H1 (cell line): ENCODE data around the gene GID8. TPM values are rescaled to one million over a fixed set of nuclear protein-coding genes. Genes with fewer than 3 reads are reported as not detected.

Experiments used
- CTCF ChIA-PET: fragments of 300-600 bp; sonication (Branson Sonifier 250); formaldehyde crosslinking; loops from one replicate; lab custom pipeline; 2021; ENCODE audit not compliant: partially characterized antibody; lab: Charles Lee
- POLR2A ChIA-PET: fragments of 300-600 bp; sonication (Branson Sonifier 250); formaldehyde crosslinking; loops from one replicate; lab custom pipeline; 2021; ENCODE audit warnings: inconsistent platforms; ENCODE audit not compliant: partially characterized antibody; lab: Charles Lee
- DNase-seq, 2 experiments: peaks; one replicate each; pipeline versions ENCODE4 v3.0.0 to v3.0.0-alpha.2; 2010 to 2022; ENCODE audit warnings: low spot score in 2 of 2, low read depth in 1 of 2, mixed read lengths in 1 of 2
- FAIRE-seq: peaks from 2 replicates; lab custom pipeline; 2011; peaks lifted over from hg19 to GRCh38; lab: Jason Lieb, UNC
- H2AFZ ChIP-seq: 2 replicates; pipeline ENCODE4 v1.8.1; 2012; ENCODE audit warnings: low read length, inconsistent platforms
- H2AK5ac ChIP-seq: 2 replicates; pipeline ENCODE4 v1.6.1; 2013; ENCODE audit warnings: low read depth, low read length
- H2BK120ac ChIP-seq: replicated peaks from 2 replicates; pipeline ENCODE3; 2013; ENCODE audit warnings: low read depth, low read length, inconsistent platforms
- H2BK12ac ChIP-seq: 2 replicates; pipeline ENCODE4 v1.6.1; 2013; ENCODE audit warnings: low read depth, low read length
- H2BK15ac ChIP-seq: 2 replicates; pipeline ENCODE4 v1.6.1; 2013; ENCODE audit warnings: low read length
- H2BK20ac ChIP-seq: 2 replicates; pipeline ENCODE4 v1.6.1; 2013; ENCODE audit warnings: low read length
- H2BK5ac ChIP-seq: 2 replicates; pipeline ENCODE4 v1.6.1; 2013; ENCODE audit warnings: low read depth, low read length
- H3K14ac ChIP-seq: 2 replicates; pipeline ENCODE4 v1.6.1; 2013; ENCODE audit warnings: inconsistent platforms; ENCODE audit not compliant: insufficient read length
- H3K18ac ChIP-seq: 2 replicates; pipeline ENCODE4 v1.6.1; 2013; ENCODE audit warnings: low read length; ENCODE audit errors: extremely low read depth
- H3K23ac ChIP-seq: 2 replicates; pipeline ENCODE4 v1.6.1; 2013; ENCODE audit warnings: inconsistent platforms; ENCODE audit not compliant: insufficient read length
- H3K23me2 ChIP-seq: 2 replicates; pipeline ENCODE4 v1.6.1; 2013; ENCODE audit warnings: low read depth, low read length
- H3K27ac ChIP-seq: 2 replicates; pipeline ENCODE4 v1.6.1; 2011; ENCODE audit warnings: low read depth, low read length, inconsistent platforms
- H3K27me3 ChIP-seq, 4 experiments: replicated peaks in 1 of 4; 1 replicate in 1 of 4; 2 replicates in 3 of 4; pipeline versions ENCODE4 v1.6.1 to v1.8.1; 2011 to 2013; ENCODE audit warnings: low read length in 3 of 4, mild to moderate bottlenecking in 3 of 4, inconsistent platforms in 2 of 4, mixed read lengths in 2 of 4, moderate library complexity in 1 of 4; ENCODE audit not compliant: control insufficient read depth in 3 of 4, insufficient read depth in 3 of 4; ENCODE audit errors: extremely low read depth in 1 of 4
- H3K36me3 ChIP-seq, 4 experiments: 2 replicates each; pipeline versions ENCODE4 v1.6.1 to v1.8.1; 2011 to 2013; ENCODE audit warnings: mild to moderate bottlenecking in 4 of 4, low read length in 3 of 4, moderate library complexity in 2 of 4, control low read depth in 1 of 4, inconsistent platforms in 1 of 4; ENCODE audit not compliant: insufficient read depth in 4 of 4, control insufficient read depth in 2 of 4
- H3K4ac ChIP-seq: replicated peaks from 2 replicates; pipeline ENCODE3; 2013; ENCODE audit warnings: low read length, low read depth, mixed read lengths, inconsistent platforms; ENCODE audit not compliant: insufficient read length
- H3K4me1 ChIP-seq, 4 experiments: replicated peaks in 1 of 4; 1 replicate in 1 of 4; 2 replicates in 3 of 4; pipeline versions ENCODE4 v1.6.1 to v1.8.1; 2011 to 2013; ENCODE audit warnings: low read length in 3 of 4, inconsistent platforms in 2 of 4, mixed read lengths in 1 of 4; ENCODE audit not compliant: insufficient read depth in 4 of 4, control insufficient read depth in 3 of 4
- H3K4me2 ChIP-seq, 2 experiments: 2 replicates each; pipeline versions ENCODE4 v1.6.1 to v1.8.1; 2011 to 2013; ENCODE audit warnings: low read depth in 2 of 2, low read length in 2 of 2, control low read depth in 1 of 2, inconsistent platforms in 1 of 2, mild to moderate bottlenecking in 1 of 2; ENCODE audit not compliant: insufficient read depth in 1 of 2
- H3K4me3 ChIP-seq, 4 experiments: fragments of 200-600, 300-600 bp in 1 of 4; sonication (generic), shearing (Covaris generic), sonication (Bioruptor Twin) in 1 of 4; 2 replicates each; pipeline versions ENCODE4 v1.5.1 to v1.8.1; 2011 to 2016; ENCODE audit warnings: low read length in 4 of 4, low read depth in 3 of 4, control low read depth in 2 of 4, inconsistent platforms in 2 of 4, mild to moderate bottlenecking in 2 of 4, mixed read lengths in 1 of 4, moderate library complexity in 1 of 4; ENCODE audit not compliant: insufficient read depth in 2 of 4; ENCODE audit errors: extremely low read depth in 1 of 4
- H3K56ac ChIP-seq: replicated peaks from 2 replicates; pipeline ENCODE3; 2013; ENCODE audit warnings: low read depth, mild to moderate bottlenecking, mixed read lengths, low read length, inconsistent platforms; ENCODE audit not compliant: insufficient read length
- H3K79me1 ChIP-seq: 2 replicates; pipeline ENCODE4 v1.6.1; 2013; ENCODE audit warnings: low read depth, low read length, control low read depth
- H3K79me2 ChIP-seq, 2 experiments: 2 replicates each; pipeline versions ENCODE4 v1.6.1 to v1.8.1; 2012 to 2013; ENCODE audit warnings: low read length in 2 of 2, mild to moderate bottlenecking in 2 of 2, inconsistent platforms in 1 of 2; ENCODE audit not compliant: insufficient read depth in 2 of 2, control insufficient read depth in 1 of 2
- H3K9ac ChIP-seq, 4 experiments: replicated peaks in 1 of 4; 1 replicate in 1 of 4; 2 replicates in 3 of 4; pipeline versions ENCODE4 v1.6.1 to v1.8.1; 2011 to 2013; ENCODE audit warnings: low read depth in 3 of 4, low read length in 3 of 4, control low read depth in 2 of 4, mild to moderate bottlenecking in 2 of 4, moderate library complexity in 2 of 4, inconsistent platforms in 1 of 4; ENCODE audit errors: extremely low read depth in 1 of 4
- H3K9me3 ChIP-seq, 2 experiments: 2 replicates each; pipeline versions ENCODE4 v1.6.1 to v1.8.1; 2012 to 2013; ENCODE audit warnings: mild to moderate bottlenecking in 2 of 2, moderate library complexity in 2 of 2, control low read depth in 1 of 2, inconsistent platforms in 1 of 2, low read depth in 1 of 2, low read length in 1 of 2, mixed read lengths in 1 of 2; ENCODE audit not compliant: insufficient read depth in 2 of 2
- H4K20me1 ChIP-seq, 2 experiments: replicated peaks in 1 of 2; 2 replicates each; pipeline versions ENCODE3 to v1.8.1; 2011 to 2013; ENCODE audit warnings: inconsistent platforms in 2 of 2, low read length in 2 of 2, mild to moderate bottlenecking in 1 of 2; ENCODE audit not compliant: insufficient read depth in 2 of 2, control insufficient read depth in 1 of 2
- H4K5ac ChIP-seq: 2 replicates; pipeline ENCODE4 v1.6.1; 2013; ENCODE audit warnings: low read length, low read depth, mixed read lengths, inconsistent platforms; ENCODE audit not compliant: insufficient read length
- H4K8ac ChIP-seq: 2 replicates; pipeline ENCODE4 v1.8.0; 2013; ENCODE audit warnings: mild to moderate bottlenecking, moderate library complexity, low read length, inconsistent platforms; ENCODE audit not compliant: insufficient read depth; ENCODE audit errors: extremely low read depth
- H4K91ac ChIP-seq: replicated peaks from 2 replicates; pipeline ENCODE3; 2013; ENCODE audit warnings: low read length, mixed read lengths, inconsistent platforms; ENCODE audit not compliant: insufficient read length
- ASH2L ChIP-seq: fragments of 200-600, 300-600 bp; sonication (generic); IDR thresholded peaks from one replicate; pipeline ENCODE4 v1.7.1; 2017; ENCODE audit warnings: low read length
- CHD2 ChIP-seq: IDR thresholded peaks from 2 replicates; pipeline ENCODE4 v1.6.1; 2012; ENCODE audit warnings: low read length, improper control_type of control experiment
- CREB1 ChIP-seq: IDR thresholded peaks from 2 replicates; pipeline ENCODE4 v1.6.1; 2012; ENCODE audit warnings: inconsistent platforms
- CTBP2 ChIP-seq: IDR thresholded peaks from 2 replicates; pipeline ENCODE4 v1.7.0; 2011; ENCODE audit warnings: borderline replicate concordance, mild to moderate bottlenecking, moderate library complexity, mixed read lengths, low read length; ENCODE audit not compliant: insufficient read depth, insufficient read length
- EGR1 ChIP-seq: IDR thresholded peaks from 2 replicates; pipeline ENCODE4 v1.6.1; 2011; ENCODE audit warnings: low read depth, low read length, borderline replicate concordance
- KDM1A ChIP-seq: fragments of 200-600, 300-600 bp; sonication (generic); IDR thresholded peaks from 2 replicates; pipeline ENCODE4 v1.7.1; 2016; ENCODE audit warnings: mild to moderate bottlenecking, low read length, borderline replicate concordance
- NRF1 ChIP-seq: IDR thresholded peaks from 2 replicates; pipeline ENCODE4 v1.6.1; 2011; ENCODE audit warnings: mild to moderate bottlenecking, low read depth, low read length, improper control_type of control experiment
- POLR2AphosphoS5 ChIP-seq: IDR thresholded peaks from 2 replicates; pipeline ENCODE4 v1.6.1; 2011; ENCODE audit warnings: low read depth, low read length
- RBBP5 ChIP-seq: IDR thresholded peaks from 2 replicates; pipeline ENCODE4 v1.7.1; 2012; ENCODE audit warnings: low read depth, mild to moderate bottlenecking, inconsistent platforms, low read length, moderate library complexity, borderline replicate concordance
- RFX5 ChIP-seq: IDR thresholded peaks from 2 replicates; pipeline ENCODE4 v1.6.1; 2011; ENCODE audit warnings: low read depth, low read length, improper control_type of control experiment, borderline replicate concordance
- RXRA ChIP-seq: IDR thresholded peaks from 2 replicates; pipeline ENCODE4 v1.6.1; 2011; ENCODE audit warnings: low read depth, mild to moderate bottlenecking, low read length, moderate library complexity; ENCODE audit not compliant: insufficient read depth
- SUZ12 ChIP-seq: fragments of 200-600 bp; sonication (generic); IDR thresholded peaks from 2 replicates; pipeline ENCODE4 v1.6.1; 2012; ENCODE audit warnings: mild to moderate bottlenecking, inconsistent platforms, low read length, moderate library complexity, mixed read lengths
- TAF1 ChIP-seq: IDR thresholded peaks from 2 replicates; pipeline ENCODE4 v1.6.1; 2011; ENCODE audit warnings: mild to moderate bottlenecking, low read depth, low read length
- WGBS, 2 experiments: shearing (Covaris generic) in 1 of 2; methylation state at CpG; one replicate each; pipeline versions ENCODE4 v1.1.6 to v1.1.7; 2013 to 2015; ENCODE audit warnings: low lambda C conversion rate in 2 of 2, mixed read lengths in 2 of 2, inconsistent platforms in 1 of 2, low coverage in 1 of 2, missing lambda C conversion rate in 1 of 2; ENCODE audit not compliant: insufficient replicate concordance in 2 of 2, insufficient coverage in 1 of 2, insufficient read length in 1 of 2; ENCODE audit errors: extremely low coverage in 1 of 2, missing lambda C conversion rate in 1 of 2; 5-methylcytosine and 5-hydroxymethylcytosine counted together
- polyA plus RNA-seq, 7 experiments: library from polyadenylated mRNA; depleted of rRNA in 3 of 7; stranded (reverse) in 5 of 7; unstranded in 2 of 7; fragments of >200 nt in 5 of 7; fragments of 200-250 nt in 2 of 7; gene quantifications; 1 replicate in 5 of 7; 2 replicates in 1 of 7; 4 replicates in 1 of 7; pipeline versions ENCODE4 v1.2.1 to v1.2.3, GENCODE V29; 2011 to 2013; ENCODE audit warnings: missing spikeins in 2 of 7, mixed read lengths in 2 of 7
- total RNA-seq: library from RNA; stranded (reverse); fragmentation: NEBNext Ultra II Directional; extraction: Animal tissue kit (Norgen Biotek cat#: 25700); gene quantifications from 2 replicates; pipeline ENCODE4 v1.2.1, GENCODE V29; 2021

The GID8 gene
- total and polyA plus RNA-seq, 2 of the 8 experiments (the other 6 are each of a cell fraction or from before 2014, with no cell fraction given) = 39.7 to 72.9 TPM

GRCh38 chr20:62898093-62898964 lies 39.6 kb upstream of the GID8 start:
- Histone ChIP-seq H3K4ac (no peak overlapping the region), H3K79me1 (no peaks in the 10 kb centered on the region), H3K27ac (no peak overlapping the region), H3K27me3 (no peaks in the 10 kb centered on the region), H2BK20ac (no peak overlapping the region), H3K79me2 (no peaks in the 10 kb centered on the region), H2BK15ac (no peak overlapping the region), H3K23ac (no peak overlapping the region), H2AK5ac (no peak overlapping the region), H3K36me3 (peaks cover 24 to 42% (median 31%) of the 10 kb centered on the region in 4 experiments), H2BK12ac (no peak overlapping the region), H2BK5ac (0 out of 2 replicates have a peak overlapping the region, but pooled peaks have one; percentile 3), H4K5ac (no peak overlapping the region), H3K23me2 (no peaks in the 10 kb centered on the region), H3K4me2 (no peak overlapping the region), H3K9me3 (no peaks in the 10 kb centered on the region), H3K14ac (no peak overlapping the region), H4K8ac (no peak overlapping the region), H3K18ac (no peak overlapping the region), H2BK120ac (no peak overlapping the region), H3K4me1 (peaks cover 9 to 18% (median 15%) of the 10 kb centered on the region in 4 experiments), H4K20me1 (peaks cover 0 to 15% of the 10 kb centered on the region in 2 experiments), H3K4me3 (no peak overlapping the region), H4K91ac (no peak overlapping the region), H2AFZ (no peak overlapping the region), H3K56ac (no peak overlapping the region), H3K9ac (no peak overlapping the region)
- FAIRE-seq (no peak), DNase-seq (no peak)
- ChIA-PET POLR2A (interaction anchor here (1.2 to 9.9 kb wide), 18 partner anchors 9 to 204 kb away, joined by 3 to 88 read pairs (median 6); partner anchors contain the start of genes DIDO1, GID8 and TCFL5), CTCF (interaction anchor here (0.7 to 5.8 kb wide), 16 partner anchors 9 to 157 kb away, joined by 3 to 56 read pairs (median 5); no protein-coding TSS in a partner anchor)
- 89% methylated on average over 16 of the region's 16 CpGs; no CpG with 5 or more reads in 1 of the 2 experiments for WGBS, 2 experiments
- 0 out of 2 replicates have a peak, but pooled peaks have one; percentile 9 for TF ChIP-seq POLR2AphosphoS5
- TF ChIP-seq NRF1 = no peak
- TF ChIP-seq KDM1A = no peak
- TF ChIP-seq TAF1 = no peak
- no peak for TF ChIP-seq CTBP2
- no peak for TF ChIP-seq RFX5
- no peak for TF ChIP-seq RBBP5
- TF ChIP-seq RXRA = no peak
- TF ChIP-seq SUZ12 = no peak
- no peak for TF ChIP-seq ASH2L
- TF ChIP-seq EGR1 = no peak
- no peak for TF ChIP-seq CREB1
- no peak for TF ChIP-seq CHD2
